GM20000 (cell line): Measurements from ENCODE around the gene ITSN2.

ENCODE experiments used
- DNase-seq: peaks from one replicate; pipeline ENCODE4 v3.0.0; 2012; ENCODE audit warnings: low spot score
- TF ChIP-seq, protein P1 (sequence below): IDR thresholded peaks from 2 replicates; pipeline ENCODE4 v1.5.1; 2012; ENCODE audit warnings: mild to moderate bottlenecking, control low read depth; ENCODE audit errors: extremely low read depth, missing control alignments

The ITSN2 gene

DNA sequence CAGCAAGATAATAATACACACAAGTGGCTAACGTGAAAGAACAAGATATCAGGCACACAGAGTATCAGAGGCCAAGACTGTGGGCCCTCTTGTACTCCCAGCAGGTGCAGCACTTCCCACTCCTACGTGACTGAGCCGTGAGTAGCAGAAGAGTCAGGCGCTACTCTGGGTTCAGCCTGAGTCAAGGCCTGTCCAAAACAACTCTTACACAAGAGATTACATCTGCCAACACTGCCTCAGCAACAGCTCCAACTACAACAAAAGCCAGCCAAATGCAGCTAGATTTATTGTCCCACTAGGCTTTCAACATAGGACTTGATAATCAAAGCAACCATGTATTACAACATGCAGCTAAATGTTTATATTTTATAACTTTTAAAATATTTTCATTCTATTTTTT, 56.2 kb downstream of the ITSN2 start:
- TF ChIP-seq, protein P1, sequence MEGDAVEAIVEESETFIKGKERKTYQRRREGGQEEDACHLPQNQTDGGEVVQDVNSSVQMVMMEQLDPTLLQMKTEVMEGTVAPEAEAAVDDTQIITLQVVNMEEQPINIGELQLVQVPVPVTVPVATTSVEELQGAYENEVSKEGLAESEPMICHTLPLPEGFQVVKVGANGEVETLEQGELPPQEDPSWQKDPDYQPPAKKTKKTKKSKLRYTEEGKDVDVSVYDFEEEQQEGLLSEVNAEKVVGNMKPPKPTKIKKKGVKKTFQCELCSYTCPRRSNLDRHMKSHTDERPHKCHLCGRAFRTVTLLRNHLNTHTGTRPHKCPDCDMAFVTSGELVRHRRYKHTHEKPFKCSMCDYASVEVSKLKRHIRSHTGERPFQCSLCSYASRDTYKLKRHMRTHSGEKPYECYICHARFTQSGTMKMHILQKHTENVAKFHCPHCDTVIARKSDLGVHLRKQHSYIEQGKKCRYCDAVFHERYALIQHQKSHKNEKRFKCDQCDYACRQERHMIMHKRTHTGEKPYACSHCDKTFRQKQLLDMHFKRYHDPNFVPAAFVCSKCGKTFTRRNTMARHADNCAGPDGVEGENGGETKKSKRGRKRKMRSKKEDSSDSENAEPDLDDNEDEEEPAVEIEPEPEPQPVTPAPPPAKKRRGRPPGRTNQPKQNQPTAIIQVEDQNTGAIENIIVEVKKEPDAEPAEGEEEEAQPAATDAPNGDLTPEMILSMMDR = no peak
- DNase-seq = no peak

DNA sequence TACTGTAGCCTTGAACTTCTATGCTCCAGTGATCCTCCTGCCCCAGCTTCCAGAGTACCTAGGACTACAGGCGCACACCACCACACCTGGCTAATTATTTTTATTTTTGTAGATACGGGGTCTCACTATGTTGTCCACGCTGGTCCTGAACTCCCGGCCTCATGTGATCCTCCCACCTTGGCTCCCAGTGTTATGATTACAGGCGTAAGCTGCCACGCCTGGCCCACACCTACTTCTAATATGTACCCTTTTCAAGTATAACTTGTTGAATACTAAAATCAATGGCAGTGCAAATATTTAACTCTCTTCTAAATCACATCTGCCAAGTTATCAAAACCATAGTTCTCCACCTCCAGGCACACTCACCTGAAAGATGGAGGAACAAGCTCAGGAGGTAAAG, 58.7 kb downstream of the ITSN2 start:
- TF ChIP-seq, protein P1 = no peak
- DNase-seq = no peak

DNA sequence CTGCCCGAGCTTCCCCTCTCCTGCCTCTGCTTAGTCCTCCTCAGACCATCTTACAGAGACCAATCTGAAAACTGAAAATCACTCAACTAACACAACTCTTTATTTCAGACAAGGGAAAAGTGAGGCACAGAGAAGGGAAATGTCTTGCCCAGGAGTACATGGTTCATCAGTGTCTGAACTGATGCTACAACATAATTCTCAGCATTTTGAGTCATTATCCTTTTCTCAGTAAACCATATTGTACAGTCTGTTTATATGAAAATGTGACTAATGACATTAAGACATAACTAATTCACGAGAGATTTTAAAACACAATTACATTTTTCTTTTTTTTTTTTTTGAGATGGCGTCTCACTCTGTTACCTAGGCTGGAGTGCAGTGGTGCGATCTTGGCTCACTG, 62.7 kb downstream of the ITSN2 start:
- DNase-seq = no peak
- TF ChIP-seq, protein P1 = no peak

DNA sequence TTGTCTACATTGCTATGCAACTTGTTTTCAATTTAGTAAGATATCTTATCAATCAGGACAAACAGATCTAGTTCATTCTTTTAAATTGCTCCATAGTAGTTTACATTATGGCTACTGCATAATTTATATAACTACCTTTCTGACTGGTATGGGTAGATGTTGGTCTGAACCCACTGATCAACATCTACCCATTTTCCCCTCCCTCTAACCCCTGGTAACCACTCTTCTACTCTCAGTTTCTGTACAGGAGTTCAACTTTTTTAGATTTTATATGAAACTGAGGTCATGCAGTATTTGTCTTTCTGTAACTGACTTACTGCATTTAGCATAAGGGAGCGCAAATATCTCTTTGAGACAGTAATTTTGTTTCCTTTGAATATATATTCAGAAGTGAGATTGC, 73.2 kb downstream of the ITSN2 start:
- DNase-seq = no peak
- TF ChIP-seq, protein P1 = no peak

DNA sequence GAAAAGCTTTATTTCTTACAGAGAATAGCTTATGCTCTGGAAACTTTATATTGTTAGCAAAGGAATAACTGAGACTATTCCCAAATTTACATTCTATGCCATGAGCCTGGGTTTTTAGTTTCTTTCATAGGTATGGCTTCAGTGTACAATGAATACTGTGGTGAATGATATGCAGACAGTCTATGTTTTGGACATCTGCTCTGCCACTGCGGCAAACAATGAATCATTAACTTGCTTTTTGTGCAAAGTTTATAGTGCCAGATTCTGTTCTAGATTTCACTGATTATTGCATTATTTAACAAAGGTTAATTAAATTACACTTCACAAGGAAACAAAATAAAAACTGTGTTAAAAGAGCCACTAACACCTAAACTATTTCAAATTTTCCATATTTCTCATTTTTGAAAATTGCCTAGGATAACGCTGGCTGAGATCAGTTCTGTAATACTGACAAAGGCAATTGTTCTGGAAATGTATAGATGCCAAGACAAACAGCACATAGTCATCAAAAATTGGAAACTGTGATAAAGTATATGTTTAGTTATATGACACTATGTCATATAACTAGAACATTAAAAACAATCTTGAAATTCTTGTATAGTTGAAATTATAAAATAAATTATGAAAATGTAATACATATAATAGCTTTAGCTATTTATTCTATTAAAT, 74.7 kb downstream of the ITSN2 start:
- DNase-seq = no peak

DNA sequence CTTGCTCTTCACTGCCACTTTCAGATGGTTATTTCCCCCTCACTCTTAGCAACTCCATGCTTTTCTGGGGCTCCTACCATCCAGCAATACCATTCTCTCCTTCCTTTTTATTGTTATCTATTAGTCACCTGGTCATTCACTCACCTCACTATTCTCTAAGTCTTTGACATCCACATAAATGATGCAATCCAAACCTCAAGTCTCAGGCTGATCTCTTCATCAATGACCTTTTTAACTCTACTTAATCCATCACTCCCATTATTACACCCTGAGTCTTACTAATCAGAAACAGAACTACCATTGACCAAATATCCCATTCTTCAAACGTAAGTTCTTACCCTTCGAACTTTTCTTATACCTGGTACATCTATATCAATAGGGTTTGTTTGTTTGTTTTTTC, 79.7 kb downstream of the ITSN2 start:
- DNase-seq = no peak
- TF ChIP-seq, protein P1 = no peak

More for the DNA sequence above, 74.7 kb downstream of the ITSN2 start:
- TF ChIP-seq, protein P1 = no peak

DNA sequence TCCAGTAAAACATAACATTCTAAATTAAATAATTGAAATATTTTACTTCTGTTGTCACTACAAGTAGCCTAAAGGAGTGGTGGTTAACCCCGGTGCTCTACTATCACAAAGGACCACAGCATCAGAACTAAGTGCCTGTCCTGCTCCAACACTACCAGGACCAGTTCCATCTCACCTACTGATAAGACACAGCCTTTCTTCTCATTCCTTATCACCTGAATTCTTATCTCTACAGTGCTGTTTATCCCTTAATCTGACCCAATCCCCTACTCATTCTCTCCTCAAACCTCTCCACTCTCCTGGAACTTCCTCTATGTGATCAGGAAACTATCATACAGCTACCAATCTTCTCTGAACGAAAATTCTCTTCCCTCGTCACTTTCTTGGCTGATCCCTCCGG, 80.2 kb downstream of the ITSN2 start:
- TF ChIP-seq, protein P1 = no peak
- DNase-seq = no peak
